ENCODE data around the gene EIF2B5.
"Not testable (repeated sequence)": the region's sequence is repeated elsewhere in the genome, so short reads cannot be mapped to it uniquely, and the experiment has no call there.

Gene EIF2B5

GRCh38 chr3:184148076-184148475, 12.9 kb downstream of the EIF2B5 start:
- no peak for DNase-seq

- no peak for DNase-seq
These were observed 14.0 kb downstream of the EIF2B5 start for GRCh38 chr3:184149123-184149522.

GRCh38 chr3:184149770-184150169, 14.6 kb downstream of the EIF2B5 start:
- DNase-seq = not testable (repeated sequence)

- DNase-seq = peak; percentile 56
These were observed 19.9 kb downstream of the EIF2B5 start, which contains the start of gene DVL3 for GRCh38 chr3:184154885-184155643. TSS of gene DVL3 (plus strand) at chr3:184155377. CDS start at chr3:184155636, 259 bp downstream.

GRCh38 chr3:184155644-184156521, 20.7 kb downstream of the EIF2B5 start:
- DNase-seq = peak; percentile 73

GRCh38 chr3:184156522-184156955, 21.4 kb downstream of the EIF2B5 start:
- DNase-seq = no peak

GRCh38 chr3:184157206-184157605, 22.0 kb downstream of the EIF2B5 start:
- no peak for DNase-seq

GRCh38 chr3:184158404-184158803, 23.2 kb downstream of the EIF2B5 start:
- DNase-seq = no peak

GRCh38 chr3:184160456-184160855, 25.3 kb downstream of the EIF2B5 start:
- DNase-seq = no peak

- not testable (repeated sequence) for DNase-seq
These were observed 27.5 kb downstream of the EIF2B5 start for GRCh38 chr3:184162571-184163070.

- DNase-seq = no peak
These were observed 29.6 kb downstream of the EIF2B5 start for GRCh38 chr3:184164648-184165330.

GRCh38 chr3:184165543-184165942, 30.4 kb downstream of the EIF2B5 start:
- DNase-seq = no peak

- DNase-seq = no peak
These were observed 31.5 kb downstream of the EIF2B5 start for GRCh38 chr3:184166671-184167070.

GRCh38 chr3:184167786-184168185, 32.6 kb downstream of the EIF2B5 start:
- DNase-seq = no peak

- no peak for DNase-seq
These were observed 33.4 kb downstream of the EIF2B5 start for GRCh38 chr3:184168363-184169120.

- no peak for DNase-seq
These were observed 35.0 kb downstream of the EIF2B5 start for GRCh38 chr3:184169896-184170875.

GRCh38 chr3:184171562-184171961, 36.4 kb downstream of the EIF2B5 start:
- DNase-seq = no peak

- DNase-seq = no peak
These were observed 37.7 kb downstream of the EIF2B5 start for GRCh38 chr3:184172681-184173373.

GRCh38 chr3:184173374-184173722, 38.2 kb downstream of the EIF2B5 start:
- no peak for DNase-seq

- no peak for DNase-seq
These were observed 39.1 kb downstream of the EIF2B5 start for GRCh38 chr3:184174284-184174645.

Data from stimulated activated CD8-positive, alpha-beta memory T cell treated with anti-CD3 and anti-CD28 coated beads, Interleukin-4, amount 100 ng/mL, for 48 hours (primary cell).